ENCODE results near the gene ZNF264. TPM values are rescaled to one million over a fixed set of nuclear protein-coding genes. Genes with fewer than 3 reads are reported as not detected.
A peak's percentile ranks its signal among the peaks of the same experiment; 100 is the strongest.
"Not testable (repeated sequence)": the region's sequence is repeated elsewhere in the genome, so short reads cannot be mapped to it uniquely, and the experiment has no call there.

ZNF264 gene
- total RNA-seq, 1 donor from 2014 or later = 46.1 TPM

- no peak for FAIRE-seq
- H3K27me3 ChIP-seq (ENCODE audit: control insufficient read depth, insufficient read depth, low read length) = no peaks in the 10 kb centered on the region
- no peak for TF ChIP-seq CTCF (IDR thresholded peaks at IDR 0.05; ENCODE audit: insufficient read depth, low read length, severe bottlenecking)
- no peak overlapping the region for H3K4me3 ChIP-seq (ENCODE audit: low read depth, low read length)
- peaks cover 16% of the 10 kb centered on the region for H3K36me3 ChIP-seq (ENCODE audit: control insufficient read depth, insufficient read depth, low read length)
- no peak for DNase-seq (ENCODE audit: low read depth)
These were observed 54.7 kb downstream of the ZNF264 start for GRCh38 chr19:57245959-57246358.

- DNase-seq (ENCODE audit: low read depth) (no peak), FAIRE-seq (no peak)
- H3K4me3 ChIP-seq (ENCODE audit: low read depth, low read length) = no peak overlapping the region
- H3K36me3 ChIP-seq (ENCODE audit: control insufficient read depth, insufficient read depth, low read length) = peaks cover 17% of the 10 kb centered on the region
- TF ChIP-seq CTCF (IDR thresholded peaks at IDR 0.05; ENCODE audit: insufficient read depth, low read length, severe bottlenecking) = no peak
- no peaks in the 10 kb centered on the region for H3K27me3 ChIP-seq (ENCODE audit: control insufficient read depth, insufficient read depth, low read length)
These were observed 57.3 kb downstream of the ZNF264 start for GRCh38 chr19:57248646-57249045.

GRCh38 chr19:57249329-57249728, 58.0 kb downstream of the ZNF264 start:
- TF ChIP-seq CTCF (IDR thresholded peaks at IDR 0.05; ENCODE audit: insufficient read depth, low read length, severe bottlenecking) = no peak

GRCh38 chr19:57253767-57254166, 62.5 kb downstream of the ZNF264 start:
- DNase-seq (ENCODE audit: low read depth) = peak; percentile 19

More at GRCh38 chr19:57249329-57249728, 58.0 kb downstream of the ZNF264 start:
- H3K4me3 ChIP-seq (ENCODE audit: low read depth, low read length) = no peak overlapping the region
- no peaks in the 10 kb centered on the region for H3K27me3 ChIP-seq (ENCODE audit: control insufficient read depth, insufficient read depth, low read length)
- H3K36me3 ChIP-seq (ENCODE audit: control insufficient read depth, insufficient read depth, low read length) = peaks cover 19% of the 10 kb centered on the region
- DNase-seq (ENCODE audit: low read depth) = no peak
- no peak for FAIRE-seq

GRCh38 chr19:57262044-57262443, 70.7 kb downstream of the ZNF264 start:
- Histone ChIP-seq H3K4me3 (ENCODE audit: low read depth, low read length) (no peak overlapping the region), H3K36me3 (ENCODE audit: control insufficient read depth, insufficient read depth, low read length) (no peaks in the 10 kb centered on the region), H3K27me3 (ENCODE audit: control insufficient read depth, insufficient read depth, low read length) (no peaks in the 10 kb centered on the region)
- FAIRE-seq = no peak
- no peak for DNase-seq (ENCODE audit: low read depth)
- TF ChIP-seq CTCF (IDR thresholded peaks at IDR 0.05; ENCODE audit: insufficient read depth, low read length, severe bottlenecking) = no peak

More at GRCh38 chr19:57253767-57254166, 62.5 kb downstream of the ZNF264 start:
- not testable (repeated sequence) for H3K4me3 ChIP-seq (ENCODE audit: low read depth, low read length); H3K36me3 ChIP-seq (ENCODE audit: control insufficient read depth, insufficient read depth, low read length); H3K27me3 ChIP-seq (ENCODE audit: control insufficient read depth, insufficient read depth, low read length)
- peak; percentile 96 for FAIRE-seq

GRCh38 chr19:57263244-57263741, 72.0 kb downstream of the ZNF264 start:
- Histone ChIP-seq H3K27me3 (ENCODE audit: control insufficient read depth, insufficient read depth, low read length) (no peaks in the 10 kb centered on the region), H3K4me3 (ENCODE audit: low read depth, low read length) (no peak overlapping the region), H3K36me3 (ENCODE audit: control insufficient read depth, insufficient read depth, low read length) (no peaks in the 10 kb centered on the region)
- TF ChIP-seq CTCF (IDR thresholded peaks at IDR 0.05; ENCODE audit: insufficient read depth, low read length, severe bottlenecking) = no peak
- DNase-seq (ENCODE audit: low read depth) = no peak
- FAIRE-seq = no peak
